ENCODE data around the gene A4GALT.

The A4GALT gene

DNA sequence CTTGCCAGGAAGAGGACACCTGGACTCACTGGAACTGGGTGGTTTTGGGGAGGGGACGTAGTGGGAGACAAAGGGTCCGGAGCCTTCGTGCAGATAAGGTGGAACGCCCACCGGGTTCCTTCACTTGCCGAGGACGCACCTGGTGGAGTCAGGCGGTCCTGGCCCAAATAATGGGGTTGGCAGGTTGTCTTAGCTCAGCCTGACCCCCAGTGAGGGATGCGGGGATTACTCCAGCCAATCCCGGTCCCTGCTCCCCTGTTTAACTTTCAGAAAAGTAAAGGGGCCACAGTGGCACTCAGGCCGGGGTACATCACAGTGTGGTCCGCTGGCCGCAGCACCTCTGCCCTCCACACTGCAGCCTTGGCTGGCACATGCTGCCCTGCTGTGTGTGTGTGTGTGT is 18.0 kb downstream of the A4GALT start:
- no peak overlapping the region for H3K4me3 ChIP-seq (ENCODE audit: low read depth, low read length)
- no peaks in the 10 kb centered on the region for H3K27me3 ChIP-seq (ENCODE audit: insufficient read depth, low read depth, severe bottlenecking)
- no peak for DNase-seq
- H3K27ac ChIP-seq = no peak overlapping the region
- no peaks in the 10 kb centered on the region for H3K36me3 ChIP-seq
- TF ChIP-seq, protein P1, sequence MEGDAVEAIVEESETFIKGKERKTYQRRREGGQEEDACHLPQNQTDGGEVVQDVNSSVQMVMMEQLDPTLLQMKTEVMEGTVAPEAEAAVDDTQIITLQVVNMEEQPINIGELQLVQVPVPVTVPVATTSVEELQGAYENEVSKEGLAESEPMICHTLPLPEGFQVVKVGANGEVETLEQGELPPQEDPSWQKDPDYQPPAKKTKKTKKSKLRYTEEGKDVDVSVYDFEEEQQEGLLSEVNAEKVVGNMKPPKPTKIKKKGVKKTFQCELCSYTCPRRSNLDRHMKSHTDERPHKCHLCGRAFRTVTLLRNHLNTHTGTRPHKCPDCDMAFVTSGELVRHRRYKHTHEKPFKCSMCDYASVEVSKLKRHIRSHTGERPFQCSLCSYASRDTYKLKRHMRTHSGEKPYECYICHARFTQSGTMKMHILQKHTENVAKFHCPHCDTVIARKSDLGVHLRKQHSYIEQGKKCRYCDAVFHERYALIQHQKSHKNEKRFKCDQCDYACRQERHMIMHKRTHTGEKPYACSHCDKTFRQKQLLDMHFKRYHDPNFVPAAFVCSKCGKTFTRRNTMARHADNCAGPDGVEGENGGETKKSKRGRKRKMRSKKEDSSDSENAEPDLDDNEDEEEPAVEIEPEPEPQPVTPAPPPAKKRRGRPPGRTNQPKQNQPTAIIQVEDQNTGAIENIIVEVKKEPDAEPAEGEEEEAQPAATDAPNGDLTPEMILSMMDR (IDR thresholded peaks at IDR 0.05; ENCODE audit: low read depth, low read length) = no peak
- no peaks in the 10 kb centered on the region for H3K9me3 ChIP-seq (ENCODE audit: severe bottlenecking)

DNA sequence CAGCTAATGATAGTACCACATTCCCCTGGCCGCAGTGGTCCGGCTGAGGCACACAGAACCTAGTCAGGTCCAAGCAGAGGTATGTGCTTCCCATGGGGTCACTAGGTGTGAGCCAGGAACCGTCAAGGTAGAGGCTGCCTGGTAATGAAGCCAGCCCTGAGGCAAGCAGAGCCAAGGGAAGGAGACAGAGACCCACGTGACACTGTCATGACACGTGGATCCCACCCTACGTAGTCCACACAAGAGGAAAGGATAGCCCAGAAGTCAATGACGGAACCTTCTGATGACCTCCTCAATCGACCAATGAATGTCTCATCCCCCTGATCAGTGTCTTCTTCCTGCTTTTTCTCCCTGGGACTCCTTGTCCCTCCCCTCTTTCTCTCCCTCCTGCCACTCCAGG is 19.0 kb downstream of the A4GALT start:
- no peak overlapping the region for H3K4me3 ChIP-seq (ENCODE audit: low read depth, low read length)
- TF ChIP-seq, protein P1 (IDR thresholded peaks at IDR 0.05; ENCODE audit: low read depth, low read length) = no peak
- no peaks in the 10 kb centered on the region for H3K27me3 ChIP-seq (ENCODE audit: insufficient read depth, low read depth, severe bottlenecking)
- H3K9me3 ChIP-seq (ENCODE audit: severe bottlenecking) = no peaks in the 10 kb centered on the region
- H3K36me3 ChIP-seq = no peaks in the 10 kb centered on the region
- H3K27ac ChIP-seq = no peak overlapping the region
- no peak for DNase-seq

DNA sequence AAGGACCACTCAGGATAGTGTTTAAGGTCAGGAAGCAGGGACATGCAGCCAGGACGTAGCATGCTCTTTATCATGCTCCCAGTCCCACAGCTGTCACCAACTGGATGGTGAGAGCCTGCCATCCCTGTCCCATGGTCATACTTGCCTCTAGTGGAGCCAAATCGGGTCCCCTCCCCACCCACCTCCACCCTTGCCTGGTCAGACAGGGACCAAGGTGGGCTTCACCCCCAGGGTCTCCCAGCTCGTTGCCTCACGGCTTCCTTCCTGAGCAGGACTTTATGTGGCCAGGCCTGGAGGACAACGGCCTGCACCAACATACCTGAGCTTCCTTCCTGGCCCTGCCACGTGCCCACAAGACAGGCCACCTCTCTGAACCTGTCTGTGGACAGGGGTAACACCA is 19.8 kb downstream of the A4GALT start:
- DNase-seq = no peak
- Histone ChIP-seq H3K27me3 (ENCODE audit: insufficient read depth, low read depth, severe bottlenecking) (no peaks in the 10 kb centered on the region), H3K36me3 (no peaks in the 10 kb centered on the region), H3K27ac (no peak overlapping the region), H3K9me3 (ENCODE audit: severe bottlenecking) (no peaks in the 10 kb centered on the region), H3K4me3 (ENCODE audit: low read depth, low read length) (no peak overlapping the region)
- TF ChIP-seq, protein P1 (IDR thresholded peaks at IDR 0.05; ENCODE audit: low read depth, low read length) = no peak

DNA sequence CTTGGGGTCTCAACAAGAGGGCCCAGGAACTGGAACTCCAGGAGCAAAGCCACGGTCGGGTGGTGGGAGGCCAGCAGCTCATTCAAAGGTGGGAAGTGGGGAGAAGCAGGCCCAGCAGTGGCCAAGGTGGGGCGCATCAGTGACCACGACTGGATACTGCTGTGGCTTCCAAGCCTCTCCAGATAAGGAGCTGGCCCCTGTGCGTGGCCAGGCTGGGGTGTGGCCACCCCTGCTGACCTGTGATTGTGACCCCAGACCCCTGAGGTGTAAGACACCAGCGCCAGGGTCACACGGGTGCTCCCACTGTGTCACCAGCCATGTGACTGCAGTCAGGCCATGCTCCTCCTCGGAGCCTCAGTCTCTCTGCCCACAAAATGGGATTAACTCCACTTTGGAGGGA is 20.3 kb downstream of the A4GALT start:
- DNase-seq = no peak
- Histone ChIP-seq H3K36me3 (no peaks in the 10 kb centered on the region), H3K9me3 (ENCODE audit: severe bottlenecking) (no peaks in the 10 kb centered on the region), H3K4me3 (ENCODE audit: low read depth, low read length) (no peak overlapping the region), H3K27me3 (ENCODE audit: insufficient read depth, low read depth, severe bottlenecking) (no peaks in the 10 kb centered on the region), H3K27ac (no peak overlapping the region)
- TF ChIP-seq, protein P1 (IDR thresholded peaks at IDR 0.05; ENCODE audit: low read depth, low read length) = no peak

DNA sequence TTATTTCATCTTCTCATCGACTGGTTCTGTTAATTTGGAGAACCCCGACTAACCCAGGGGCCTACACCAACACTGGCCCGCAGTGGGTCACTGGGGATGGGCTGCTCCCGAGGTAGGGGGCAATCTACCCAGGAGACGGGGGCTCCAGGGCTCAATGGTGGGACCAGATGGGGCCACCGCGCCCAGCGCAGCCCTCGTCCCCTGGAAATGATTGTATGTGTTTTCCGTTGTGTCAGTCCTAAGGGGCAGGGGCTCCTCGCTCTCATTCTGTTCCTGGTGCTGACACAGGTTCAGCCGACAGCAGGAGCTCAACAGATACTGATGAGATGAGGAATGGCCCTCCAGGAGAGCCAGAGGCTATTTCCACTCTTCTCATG is 20.7 kb downstream of the A4GALT start:
- no peak for DNase-seq
- TF ChIP-seq, protein P1 (IDR thresholded peaks at IDR 0.05; ENCODE audit: low read depth, low read length) = no peak
- Histone ChIP-seq H3K27me3 (ENCODE audit: insufficient read depth, low read depth, severe bottlenecking) (no peaks in the 10 kb centered on the region), H3K9me3 (ENCODE audit: severe bottlenecking) (no peaks in the 10 kb centered on the region), H3K27ac (no peak overlapping the region), H3K36me3 (no peaks in the 10 kb centered on the region), H3K4me3 (ENCODE audit: low read depth, low read length) (no peak overlapping the region)

DNA sequence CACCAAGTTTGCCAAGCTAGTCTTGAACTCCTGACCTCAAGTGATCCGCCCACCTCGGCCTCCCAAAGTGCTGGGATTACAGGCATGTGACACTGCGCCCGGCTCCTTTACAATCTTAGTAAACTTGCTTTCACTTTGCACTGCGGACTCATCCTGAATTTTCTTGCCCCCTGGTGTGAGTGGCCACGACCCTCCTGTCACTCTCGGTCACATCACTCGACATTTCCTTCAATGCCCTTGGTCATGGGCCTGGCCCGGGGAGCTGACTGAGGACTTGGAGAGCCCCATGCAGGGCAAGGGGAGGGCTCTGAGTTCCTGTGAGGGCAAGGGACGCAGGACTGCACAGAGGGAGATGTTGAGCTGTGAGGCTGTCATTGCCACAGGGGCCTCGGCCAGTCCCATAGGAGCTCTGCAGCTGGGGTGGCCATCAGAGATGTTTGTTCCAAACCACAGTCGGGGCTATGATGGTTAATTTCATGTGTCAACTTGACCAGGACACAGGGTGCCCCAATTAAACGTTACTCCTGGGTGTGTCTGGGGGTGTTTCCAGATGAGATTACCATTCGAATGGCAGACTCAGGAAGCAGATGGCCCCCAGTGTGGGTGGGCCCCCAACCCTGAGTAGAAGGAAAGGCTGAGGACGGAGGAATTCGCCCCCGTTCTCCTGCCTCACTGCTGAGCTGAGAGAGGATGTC is 21.2 kb downstream of the A4GALT start:
- TF ChIP-seq, protein P1 (IDR thresholded peaks at IDR 0.05; ENCODE audit: low read depth, low read length) = no peak
- DNase-seq = no peak
- Histone ChIP-seq H3K27ac (no peak overlapping the region), H3K4me3 (ENCODE audit: low read depth, low read length) (no peak overlapping the region), H3K36me3 (no peaks in the 10 kb centered on the region), H3K9me3 (ENCODE audit: severe bottlenecking) (no peaks in the 10 kb centered on the region), H3K27me3 (ENCODE audit: insufficient read depth, low read depth, severe bottlenecking) (no peaks in the 10 kb centered on the region)
